ENCODE data around the gene GRAMD2B. TPM values are rescaled to one million over a fixed set of nuclear protein-coding genes. Genes with fewer than 3 reads are reported as not detected.

The GRAMD2B gene
- polyA plus RNA-seq, 1 donor = 54.2 TPM

GRCh38 chr5:126472538-126472889, 49.3 kb downstream of the GRAMD2B start:
- no peak for DNase-seq
- Histone ChIP-seq H3K9me3 (ENCODE audit: control insufficient read depth, low read depth, low read length) (no peaks in the 10 kb centered on the region), H3K27me3 (ENCODE audit: control insufficient read depth, insufficient read depth, low read length) (no peaks in the 10 kb centered on the region), H3K36me3 (ENCODE audit: control insufficient read depth, insufficient read depth, low read length) (peaks cover 36% of the 10 kb centered on the region), H3K4me3 (ENCODE audit: low read length) (no peak overlapping the region), H3K4me1 (ENCODE audit: control insufficient read depth, insufficient read depth, low read length) (peaks cover 30% of the 10 kb centered on the region), H3K27ac (ENCODE audit: low read length) (no peak overlapping the region)
- WGBS (ENCODE audit: insufficient coverage, low lambda C conversion rate) = 20% methylated on average over 1 of the region's 2 CpGs

- no peak for DNase-seq
- H3K36me3 ChIP-seq (ENCODE audit: control insufficient read depth, insufficient read depth, low read length) = peaks cover 47% of the 10 kb centered on the region
- peaks cover 6% of the 10 kb centered on the region for H3K4me1 ChIP-seq (ENCODE audit: control insufficient read depth, insufficient read depth, low read length)
- no peaks in the 10 kb centered on the region for H3K9me3 ChIP-seq (ENCODE audit: control insufficient read depth, low read depth, low read length)
- H3K27ac ChIP-seq (ENCODE audit: low read length) = no peak overlapping the region
- no CpG with 5 or more reads among the region's 5 CpGs for WGBS (ENCODE audit: insufficient coverage, low lambda C conversion rate)
- no peak overlapping the region for H3K4me3 ChIP-seq (ENCODE audit: low read length)
- no peaks in the 10 kb centered on the region for H3K27me3 ChIP-seq (ENCODE audit: control insufficient read depth, insufficient read depth, low read length)
These were observed 54.3 kb downstream of the GRAMD2B start for GRCh38 chr5:126477294-126478117.

- Histone ChIP-seq H3K27me3 (ENCODE audit: control insufficient read depth, insufficient read depth, low read length) (no peaks in the 10 kb centered on the region), H3K4me3 (ENCODE audit: low read length) (no peak overlapping the region), H3K27ac (ENCODE audit: low read length) (no peak overlapping the region), H3K36me3 (ENCODE audit: control insufficient read depth, insufficient read depth, low read length) (peaks cover 47% of the 10 kb centered on the region), H3K9me3 (ENCODE audit: control insufficient read depth, low read depth, low read length) (no peaks in the 10 kb centered on the region), H3K4me1 (ENCODE audit: control insufficient read depth, insufficient read depth, low read length) (no peaks in the 10 kb centered on the region)
- WGBS (ENCODE audit: insufficient coverage, low lambda C conversion rate) = no CpG with 5 or more reads among the region's 2 CpGs
- DNase-seq = no peak
These were observed 56.6 kb downstream of the GRAMD2B start for GRCh38 chr5:126479810-126480209.

GRCh38 chr5:126480824-126481223, 57.6 kb downstream of the GRAMD2B start:
- Histone ChIP-seq H3K4me1 (ENCODE audit: control insufficient read depth, insufficient read depth, low read length) (no peaks in the 10 kb centered on the region), H3K27me3 (ENCODE audit: control insufficient read depth, insufficient read depth, low read length) (no peaks in the 10 kb centered on the region), H3K36me3 (ENCODE audit: control insufficient read depth, insufficient read depth, low read length) (peaks cover 55% of the 10 kb centered on the region), H3K4me3 (ENCODE audit: low read length) (no peak overlapping the region), H3K9me3 (ENCODE audit: control insufficient read depth, low read depth, low read length) (no peaks in the 10 kb centered on the region), H3K27ac (ENCODE audit: low read length) (no peak overlapping the region)
- DNase-seq = no peak

GRCh38 chr5:126481243-126481642, 58.0 kb downstream of the GRAMD2B start:
- DNase-seq = no peak
- H3K27ac ChIP-seq (ENCODE audit: low read length) = no peak overlapping the region
- no peaks in the 10 kb centered on the region for H3K9me3 ChIP-seq (ENCODE audit: control insufficient read depth, low read depth, low read length)
- H3K4me1 ChIP-seq (ENCODE audit: control insufficient read depth, insufficient read depth, low read length) = no peaks in the 10 kb centered on the region
- WGBS (ENCODE audit: insufficient coverage, low lambda C conversion rate) = no CpG with 5 or more reads among the region's 2 CpGs
- H3K4me3 ChIP-seq (ENCODE audit: low read length) = no peak overlapping the region
- peaks cover 58% of the 10 kb centered on the region for H3K36me3 ChIP-seq (ENCODE audit: control insufficient read depth, insufficient read depth, low read length)
- no peaks in the 10 kb centered on the region for H3K27me3 ChIP-seq (ENCODE audit: control insufficient read depth, insufficient read depth, low read length)

- WGBS (ENCODE audit: insufficient coverage, low lambda C conversion rate) = no CpG with 5 or more reads among the region's 1 CpG
- Histone ChIP-seq H3K27ac (ENCODE audit: low read length) (no peak overlapping the region), H3K27me3 (ENCODE audit: control insufficient read depth, insufficient read depth, low read length) (no peaks in the 10 kb centered on the region), H3K9me3 (ENCODE audit: control insufficient read depth, low read depth, low read length) (no peaks in the 10 kb centered on the region), H3K4me1 (ENCODE audit: control insufficient read depth, insufficient read depth, low read length) (no peaks in the 10 kb centered on the region), H3K36me3 (ENCODE audit: control insufficient read depth, insufficient read depth, low read length) (peaks cover 67% of the 10 kb centered on the region), H3K4me3 (ENCODE audit: low read length) (no peak overlapping the region)
- DNase-seq = no peak
These were observed 59.4 kb downstream of the GRAMD2B start for GRCh38 chr5:126482591-126482990.

GRCh38 chr5:126483156-126483555, 59.9 kb downstream of the GRAMD2B start:
- Histone ChIP-seq H3K27me3 (ENCODE audit: control insufficient read depth, insufficient read depth, low read length) (no peaks in the 10 kb centered on the region), H3K4me1 (ENCODE audit: control insufficient read depth, insufficient read depth, low read length) (no peaks in the 10 kb centered on the region), H3K27ac (ENCODE audit: low read length) (no peak overlapping the region), H3K36me3 (ENCODE audit: control insufficient read depth, insufficient read depth, low read length) (peaks cover 70% of the 10 kb centered on the region), H3K9me3 (ENCODE audit: control insufficient read depth, low read depth, low read length) (no peaks in the 10 kb centered on the region), H3K4me3 (ENCODE audit: low read length) (no peak overlapping the region)
- no peak for DNase-seq
- no CpG with 5 or more reads among the region's 3 CpGs for WGBS (ENCODE audit: insufficient coverage, low lambda C conversion rate)

- Histone ChIP-seq H3K9me3 (ENCODE audit: control insufficient read depth, low read depth, low read length) (no peaks in the 10 kb centered on the region), H3K4me3 (ENCODE audit: low read length) (no peak overlapping the region), H3K36me3 (ENCODE audit: control insufficient read depth, insufficient read depth, low read length) (peaks cover 69% of the 10 kb centered on the region), H3K27me3 (ENCODE audit: control insufficient read depth, insufficient read depth, low read length) (no peaks in the 10 kb centered on the region), H3K4me1 (ENCODE audit: control insufficient read depth, insufficient read depth, low read length) (no peaks in the 10 kb centered on the region), H3K27ac (ENCODE audit: low read length) (no peak overlapping the region)
- no peak for DNase-seq
- no CpG with 5 or more reads among the region's 2 CpGs for WGBS (ENCODE audit: insufficient coverage, low lambda C conversion rate)
These were observed 61.0 kb downstream of the GRAMD2B start for GRCh38 chr5:126484253-126484652.

- peaks cover 75% of the 10 kb centered on the region for H3K36me3 ChIP-seq (ENCODE audit: control insufficient read depth, insufficient read depth, low read length)
- no peak overlapping the region for H3K27ac ChIP-seq (ENCODE audit: low read length)
- DNase-seq = no peak
- no peaks in the 10 kb centered on the region for H3K27me3 ChIP-seq (ENCODE audit: control insufficient read depth, insufficient read depth, low read length)
- no CpG with 5 or more reads among the region's 3 CpGs for WGBS (ENCODE audit: insufficient coverage, low lambda C conversion rate)
- no peaks in the 10 kb centered on the region for H3K4me1 ChIP-seq (ENCODE audit: control insufficient read depth, insufficient read depth, low read length)
- no peaks in the 10 kb centered on the region for H3K9me3 ChIP-seq (ENCODE audit: control insufficient read depth, low read depth, low read length)
- H3K4me3 ChIP-seq (ENCODE audit: low read length) = no peak overlapping the region
These were observed 63.1 kb downstream of the GRAMD2B start for GRCh38 chr5:126486332-126486731.

- Histone ChIP-seq H3K9me3 (ENCODE audit: control insufficient read depth, low read depth, low read length) (no peaks in the 10 kb centered on the region), H3K4me3 (ENCODE audit: low read length) (no peak overlapping the region), H3K27me3 (ENCODE audit: control insufficient read depth, insufficient read depth, low read length) (no peaks in the 10 kb centered on the region), H3K27ac (ENCODE audit: low read length) (no peak overlapping the region), H3K36me3 (ENCODE audit: control insufficient read depth, insufficient read depth, low read length) (peaks cover 72% of the 10 kb centered on the region), H3K4me1 (ENCODE audit: control insufficient read depth, insufficient read depth, low read length) (no peaks in the 10 kb centered on the region)
- no peak for DNase-seq
These were observed 64.4 kb downstream of the GRAMD2B start for GRCh38 chr5:126487596-126487995.

- H3K4me3 ChIP-seq (ENCODE audit: low read length) = no peak overlapping the region
- no peak for DNase-seq
- H3K27me3 ChIP-seq (ENCODE audit: control insufficient read depth, insufficient read depth, low read length) = no peaks in the 10 kb centered on the region
- peaks cover 71% of the 10 kb centered on the region for H3K36me3 ChIP-seq (ENCODE audit: control insufficient read depth, insufficient read depth, low read length)
- no peaks in the 10 kb centered on the region for H3K4me1 ChIP-seq (ENCODE audit: control insufficient read depth, insufficient read depth, low read length)
- WGBS (ENCODE audit: insufficient coverage, low lambda C conversion rate) = 70% methylated on average over 6 of the region's 7 CpGs
- H3K9me3 ChIP-seq (ENCODE audit: control insufficient read depth, low read depth, low read length) = no peaks in the 10 kb centered on the region
- H3K27ac ChIP-seq (ENCODE audit: low read length) = no peak overlapping the region
These were observed 65.3 kb downstream of the GRAMD2B start for GRCh38 chr5:126488443-126489065.

All from large intestine (tissue), 3 donors.